GM21737 (cell line): ENCODE measurements around the gene SLITRK4.

ENCODE experiments used
- ATAC-seq: cut with Tn5 transposase; IDR thresholded peaks from one replicate; pipeline ENCODE4 v1.9.1; 2021; ENCODE audit warnings: mild to moderate bottlenecking, moderate library complexity; ENCODE audit not compliant: unreplicated experiment

SLITRK4 gene, protein sequence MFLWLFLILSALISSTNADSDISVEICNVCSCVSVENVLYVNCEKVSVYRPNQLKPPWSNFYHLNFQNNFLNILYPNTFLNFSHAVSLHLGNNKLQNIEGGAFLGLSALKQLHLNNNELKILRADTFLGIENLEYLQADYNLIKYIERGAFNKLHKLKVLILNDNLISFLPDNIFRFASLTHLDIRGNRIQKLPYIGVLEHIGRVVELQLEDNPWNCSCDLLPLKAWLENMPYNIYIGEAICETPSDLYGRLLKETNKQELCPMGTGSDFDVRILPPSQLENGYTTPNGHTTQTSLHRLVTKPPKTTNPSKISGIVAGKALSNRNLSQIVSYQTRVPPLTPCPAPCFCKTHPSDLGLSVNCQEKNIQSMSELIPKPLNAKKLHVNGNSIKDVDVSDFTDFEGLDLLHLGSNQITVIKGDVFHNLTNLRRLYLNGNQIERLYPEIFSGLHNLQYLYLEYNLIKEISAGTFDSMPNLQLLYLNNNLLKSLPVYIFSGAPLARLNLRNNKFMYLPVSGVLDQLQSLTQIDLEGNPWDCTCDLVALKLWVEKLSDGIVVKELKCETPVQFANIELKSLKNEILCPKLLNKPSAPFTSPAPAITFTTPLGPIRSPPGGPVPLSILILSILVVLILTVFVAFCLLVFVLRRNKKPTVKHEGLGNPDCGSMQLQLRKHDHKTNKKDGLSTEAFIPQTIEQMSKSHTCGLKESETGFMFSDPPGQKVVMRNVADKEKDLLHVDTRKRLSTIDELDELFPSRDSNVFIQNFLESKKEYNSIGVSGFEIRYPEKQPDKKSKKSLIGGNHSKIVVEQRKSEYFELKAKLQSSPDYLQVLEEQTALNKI

DNA sequence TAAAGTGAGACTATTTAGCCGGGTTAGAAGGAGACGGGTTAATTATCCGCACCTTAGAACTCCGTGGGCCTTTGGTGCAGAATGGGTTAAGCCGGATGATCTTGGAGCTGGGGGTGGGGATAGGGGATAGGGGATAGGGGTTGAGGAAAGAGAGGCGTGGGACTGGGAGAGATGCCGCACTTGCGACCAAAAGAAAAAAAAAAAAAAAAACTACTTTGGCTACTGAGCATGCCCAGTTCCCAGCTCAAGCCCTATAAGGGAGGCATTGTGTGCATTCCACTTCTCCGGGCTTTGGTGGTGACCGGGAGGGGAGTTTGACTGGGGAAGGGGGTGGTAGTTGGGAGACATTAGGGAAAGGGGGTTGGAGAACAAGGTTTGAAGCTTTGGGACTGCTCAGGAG lies at the start of gene SLITRK4:
Gene SLITRK4, minus strand, starts transcription at position 187 of the 400 bp plus-strand sequence. CDS start 4,993 bp downstream, outside the sequence.
- no peak for ATAC-seq

DNA sequence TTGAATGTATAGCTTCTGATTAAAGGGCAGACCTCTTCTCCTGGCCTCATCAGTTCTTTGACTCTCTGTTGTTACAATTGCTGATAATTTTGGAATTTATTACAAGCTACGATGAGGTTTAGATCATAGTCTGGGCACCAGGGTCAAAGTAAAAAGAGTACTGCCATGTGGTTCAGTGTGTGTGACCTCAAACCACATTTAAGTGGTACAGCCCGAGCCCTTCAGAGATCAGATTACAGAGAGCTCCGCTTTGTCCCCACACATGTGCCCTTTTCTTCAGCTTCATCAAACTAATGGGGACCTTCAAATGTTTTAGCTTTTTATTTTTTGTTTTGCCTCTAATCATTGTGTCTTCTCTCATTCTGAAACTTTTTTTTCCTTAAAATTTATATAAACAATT lies 47.6 kb upstream of the SLITRK4 start:
- ATAC-seq = no peak

DNA sequence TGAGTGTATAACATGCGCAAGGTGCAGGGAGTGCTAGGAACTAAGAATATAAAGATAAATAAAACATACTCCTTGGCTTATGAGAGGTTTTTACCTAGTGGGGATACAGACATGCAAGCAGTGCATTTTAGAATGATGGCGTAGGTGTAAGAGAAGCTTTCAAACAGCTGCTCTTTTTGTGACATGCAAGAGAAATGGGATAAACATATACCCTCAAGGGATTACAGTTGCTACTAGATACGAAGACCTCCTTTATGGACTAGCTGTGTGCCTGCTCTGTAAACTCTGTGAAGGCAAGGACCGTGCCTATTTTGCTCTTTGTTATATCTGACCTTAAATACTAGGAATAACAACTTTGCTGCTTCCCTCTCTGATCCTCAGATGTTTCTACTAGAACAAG lies 39.0 kb upstream of the SLITRK4 start:
- no peak for ATAC-seq

DNA sequence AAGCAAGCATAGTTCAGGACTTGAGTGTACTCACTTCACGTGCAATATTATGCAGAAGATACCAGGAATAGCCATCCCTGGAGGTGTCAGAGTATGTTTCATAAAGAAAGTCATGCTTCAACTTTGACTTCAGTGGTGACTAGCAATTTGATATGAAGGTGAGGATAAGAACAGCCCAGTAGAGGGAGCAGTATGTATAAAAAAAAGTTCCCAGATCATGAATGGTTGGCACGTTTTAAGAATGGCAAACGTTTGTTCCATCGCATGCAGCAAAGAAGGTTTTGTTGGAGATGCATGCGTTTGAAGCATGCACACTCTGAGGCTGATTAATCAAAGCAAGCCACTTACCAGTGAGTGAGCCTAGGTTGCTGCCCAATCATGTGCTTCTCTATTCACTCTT lies 33.5 kb upstream of the SLITRK4 start:
- no peak for ATAC-seq

DNA sequence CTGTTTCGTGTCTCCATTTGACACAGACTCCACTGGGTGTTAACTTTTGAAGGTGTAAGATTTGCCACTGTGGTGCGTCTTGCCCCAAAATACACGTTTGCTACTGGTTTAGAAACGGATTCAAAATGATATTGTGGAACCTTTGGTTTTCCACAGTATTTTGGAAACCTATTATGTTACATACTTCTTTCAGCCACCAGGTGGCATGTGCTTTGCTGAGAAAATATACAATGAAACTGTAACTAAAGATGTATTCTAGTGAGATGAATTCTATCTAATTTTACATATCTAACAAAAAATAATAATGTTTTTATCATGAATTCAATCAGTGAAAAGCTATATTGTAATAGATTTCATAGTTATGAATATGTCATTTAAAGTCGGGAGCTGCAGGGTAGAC lies 28.4 kb upstream of the SLITRK4 start:
- no peak for ATAC-seq

DNA sequence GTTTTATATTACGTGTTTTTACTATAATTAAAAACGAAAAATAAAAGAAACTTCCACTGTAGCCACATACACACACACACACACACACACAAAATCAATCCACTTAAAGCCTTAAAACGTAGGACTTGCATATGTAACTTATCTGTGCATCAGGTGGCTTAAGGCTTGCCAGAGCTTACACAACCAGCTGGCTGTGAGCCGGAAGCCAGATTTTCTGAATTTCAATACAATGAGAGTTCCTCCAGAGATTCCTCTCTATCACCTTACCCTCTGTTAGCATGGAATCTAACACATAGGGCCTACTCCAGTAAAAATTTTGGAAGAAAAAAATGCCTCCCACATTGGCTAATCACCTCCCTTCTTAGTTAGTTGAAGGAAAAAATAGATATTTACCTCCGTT lies 27.9 kb upstream of the SLITRK4 start:
- ATAC-seq = no peak

DNA sequence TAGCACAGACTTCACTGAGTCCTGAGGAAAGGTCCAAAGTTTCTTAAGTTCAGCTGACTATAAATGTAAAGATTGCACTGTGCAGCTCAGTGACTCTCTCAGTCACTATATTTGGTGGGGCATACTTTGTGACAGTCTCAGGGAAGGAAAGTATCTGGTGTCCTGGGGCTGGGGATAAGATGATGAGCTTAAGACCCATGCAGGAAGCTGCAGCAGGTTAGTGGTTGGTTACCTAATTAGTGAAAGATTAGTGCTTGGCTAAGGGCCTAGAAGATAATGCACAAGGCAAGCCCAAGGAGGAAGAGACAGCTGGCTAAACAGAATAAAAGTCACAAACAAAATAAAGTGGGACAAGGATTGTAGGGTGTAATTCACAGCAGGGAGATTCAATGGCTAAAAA lies 25.4 kb upstream of the SLITRK4 start:
- no peak for ATAC-seq

DNA sequence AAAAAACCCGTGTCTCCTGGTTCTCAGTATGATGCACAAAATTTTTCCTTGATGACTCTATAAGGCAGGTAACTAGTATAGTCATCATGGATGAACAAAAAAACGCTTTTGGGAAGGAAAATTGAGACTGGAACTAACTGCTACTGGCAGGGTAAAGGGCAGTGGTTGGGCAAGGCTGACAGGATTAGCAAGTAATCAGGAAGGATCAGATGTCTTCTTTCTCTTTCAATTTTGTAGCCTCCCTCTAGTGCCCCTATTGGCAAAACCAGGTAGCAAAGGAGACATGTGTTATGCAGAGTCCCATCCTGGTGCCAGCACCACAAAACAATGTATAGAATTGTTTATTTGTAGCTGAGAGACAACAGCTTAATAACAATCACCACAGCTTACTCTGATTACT lies 12.8 kb upstream of the SLITRK4 start:
- no peak for ATAC-seq

DNA sequence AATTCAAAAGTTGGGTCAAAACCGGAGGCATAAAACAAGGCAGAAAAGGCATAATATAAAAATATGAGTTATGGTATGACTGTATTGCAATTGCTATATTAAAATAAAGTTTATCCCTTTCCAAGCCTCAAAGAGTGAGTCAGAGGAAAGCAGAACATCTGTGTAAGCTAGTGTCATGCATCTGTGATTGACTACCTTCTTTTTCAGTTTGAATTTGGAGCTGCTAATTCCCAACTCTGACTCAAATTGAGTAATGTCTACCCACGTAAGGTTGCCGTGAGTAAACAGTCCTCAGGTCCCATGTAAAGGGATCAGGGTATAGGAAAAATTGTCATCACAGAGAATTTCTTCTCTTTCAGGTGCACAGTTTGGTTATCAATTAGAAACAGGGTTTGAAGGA lies 6.5 kb upstream of the SLITRK4 start:
- no peak for ATAC-seq

DNA sequence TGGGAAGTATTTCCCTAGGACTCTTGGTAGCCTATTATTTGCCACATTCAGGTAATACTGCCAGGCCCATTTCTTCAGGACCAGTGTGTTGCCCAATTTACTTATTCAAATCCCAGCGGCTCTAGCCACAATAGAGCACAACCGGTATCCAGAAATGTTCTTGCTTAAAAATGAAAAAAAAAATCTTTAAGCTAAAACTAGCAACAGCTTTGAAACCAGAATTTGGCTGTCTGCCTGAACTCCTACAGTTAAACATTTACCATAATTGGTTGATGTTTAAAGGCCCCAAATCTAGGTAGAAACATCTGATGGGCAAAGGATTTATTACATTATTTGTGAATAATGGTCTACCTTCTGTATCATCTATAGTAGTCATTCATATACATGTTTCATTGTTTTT lies 930 bp upstream of the SLITRK4 start:
- ATAC-seq = no peak

DNA sequence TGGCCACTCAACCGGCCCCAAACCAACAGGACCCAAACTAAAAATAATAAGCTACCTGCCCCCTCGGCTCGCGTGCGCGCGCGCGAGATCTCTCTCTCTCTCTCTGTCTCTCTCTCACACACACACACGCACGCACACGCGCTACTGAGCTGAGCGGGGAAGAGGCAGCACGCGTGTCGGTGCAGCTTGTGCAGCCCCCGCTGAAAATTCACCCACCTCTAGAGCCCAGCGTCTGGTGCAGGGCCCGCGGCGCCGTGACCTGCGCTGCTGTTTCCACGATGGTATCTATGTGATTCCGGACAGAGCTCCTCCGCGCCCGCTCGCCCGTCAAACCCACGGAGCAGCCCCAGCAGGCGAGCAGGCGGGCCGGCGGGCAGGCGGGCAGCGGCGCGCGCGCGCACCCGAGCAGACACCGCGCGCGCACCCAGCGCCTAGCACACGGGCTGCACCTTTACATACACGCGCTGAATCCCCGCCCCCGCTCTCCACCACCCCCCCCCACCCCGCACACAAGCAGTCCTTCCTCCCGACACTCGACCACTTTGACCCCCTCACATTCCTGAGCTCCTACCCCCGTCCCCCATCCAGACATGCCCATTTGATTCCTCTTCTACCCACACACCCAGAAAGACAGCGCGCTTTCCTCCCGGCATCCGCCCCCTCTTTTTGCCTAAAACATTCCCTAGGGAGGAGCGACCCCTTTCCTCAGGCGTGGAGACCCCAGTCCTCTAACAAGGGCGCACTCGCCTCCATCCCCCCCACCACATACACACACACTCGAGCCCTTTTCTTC lies 1.0 kb downstream of the SLITRK4 start:
- ATAC-seq = no peak

DNA sequence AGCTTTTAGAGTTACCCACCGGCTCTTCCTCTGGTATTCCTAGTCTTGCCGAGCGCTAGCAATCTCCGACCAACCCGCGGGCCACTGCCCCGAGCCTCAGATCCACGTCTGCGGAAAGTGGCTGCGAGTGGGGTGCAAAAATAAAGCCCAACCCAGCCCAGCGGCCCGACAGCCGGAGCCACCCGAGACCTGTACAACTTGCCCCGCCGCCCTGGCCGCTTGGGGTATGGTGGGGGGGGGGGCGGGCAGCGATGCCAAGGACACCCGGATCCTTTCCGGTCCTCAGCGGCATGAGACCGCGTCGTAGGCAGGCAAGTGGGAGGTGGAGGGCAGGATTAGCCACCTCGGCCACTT lies 1.6 kb downstream of the SLITRK4 start:
- no peak for ATAC-seq

DNA sequence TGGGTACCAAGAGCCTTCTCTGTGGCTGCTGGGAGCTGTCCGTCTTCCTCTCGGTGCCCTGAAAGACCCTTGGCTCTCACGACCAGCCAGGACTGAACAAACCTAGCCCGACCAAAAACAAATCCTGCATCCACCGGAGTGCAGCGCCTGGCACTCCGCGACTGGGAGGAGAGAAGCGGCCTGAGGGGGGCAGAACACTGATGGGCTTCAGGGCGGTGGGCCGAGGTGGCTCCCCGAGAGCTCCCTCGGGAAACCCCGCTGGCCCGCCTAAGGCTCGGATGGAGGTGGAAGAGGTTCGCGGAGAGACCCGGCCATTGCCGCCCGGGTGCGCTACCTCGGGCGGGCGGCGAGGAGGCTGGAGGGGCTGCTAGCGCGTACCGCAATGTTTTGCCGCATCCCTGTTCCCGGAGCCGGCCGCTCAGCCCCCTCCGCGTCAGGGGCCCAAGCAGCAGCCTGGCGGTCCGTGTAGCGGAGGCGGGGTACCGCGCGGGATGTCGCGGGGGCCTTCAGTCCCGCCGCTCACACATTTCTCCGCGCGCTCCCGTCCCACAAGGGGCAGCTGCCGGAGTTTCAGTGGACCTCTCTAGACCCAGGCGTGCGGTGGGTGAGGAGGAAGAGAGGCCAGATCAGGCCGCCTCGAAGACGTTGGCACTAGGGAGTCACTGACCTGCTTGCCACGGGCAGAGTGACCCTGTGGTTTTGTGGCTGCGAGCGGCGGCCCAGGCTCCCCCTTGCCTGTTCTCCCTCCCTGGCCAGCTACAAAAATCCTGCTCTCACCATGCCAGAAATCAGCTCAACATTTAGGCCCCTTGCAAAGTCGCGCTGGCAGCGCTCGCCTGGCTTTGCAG lies 2.2 kb downstream of the SLITRK4 start:
- ATAC-seq = no peak

DNA sequence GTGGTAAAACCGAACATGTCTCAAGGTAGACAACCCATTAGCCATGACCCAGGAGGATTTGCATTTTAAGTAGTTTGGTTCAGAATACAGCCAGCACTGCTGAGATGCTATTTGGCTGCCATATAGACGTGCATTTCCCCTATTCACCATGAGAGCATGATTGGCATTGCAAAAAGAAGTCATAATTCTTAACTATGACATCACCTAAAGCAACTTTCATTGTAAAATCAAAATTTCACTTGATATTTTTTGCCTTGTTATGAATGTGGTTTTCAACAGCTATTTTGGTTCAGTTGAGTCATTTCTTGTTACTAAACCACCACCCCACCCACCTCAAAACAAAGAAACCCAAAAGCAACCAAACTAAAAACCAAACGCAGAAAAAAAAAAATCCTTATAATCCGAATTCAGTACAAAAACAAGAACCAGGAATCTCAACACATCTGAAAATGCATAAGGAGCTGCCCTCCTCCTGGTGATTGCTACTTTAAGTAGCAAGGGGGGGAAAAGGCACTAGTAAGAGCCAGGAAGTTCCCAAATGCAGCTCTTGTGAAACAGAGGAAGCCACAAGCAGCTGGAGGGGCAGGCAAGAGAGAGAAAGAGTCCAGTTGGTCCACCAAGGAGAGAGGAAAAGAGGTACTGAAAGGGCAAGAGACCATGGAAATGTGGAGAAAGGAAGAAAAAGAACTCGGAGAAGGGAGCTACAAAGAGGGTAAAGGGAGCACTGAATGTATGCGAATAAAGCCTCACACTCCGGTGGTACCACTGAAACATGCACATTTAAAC lies 3.1 kb downstream of the SLITRK4 start:
- ATAC-seq = no peak

DNA sequence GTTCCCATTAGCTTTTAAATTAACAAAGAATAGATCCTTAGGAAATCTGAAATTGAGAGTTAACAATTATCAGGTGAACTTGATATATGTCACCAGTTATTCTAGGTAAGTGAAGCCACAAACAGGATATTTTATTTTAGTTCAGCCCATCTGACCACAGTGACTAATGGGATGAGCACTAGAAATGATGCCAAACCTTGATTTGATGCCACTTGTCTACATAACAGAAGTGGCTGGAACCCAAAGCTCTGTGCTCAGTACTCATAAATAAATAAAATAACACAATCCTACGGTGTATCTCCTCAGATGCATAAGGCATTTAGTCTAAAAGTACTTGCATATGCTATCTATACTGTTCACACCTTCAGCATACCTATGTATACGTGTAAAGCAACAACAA lies 12.2 kb downstream of the SLITRK4 start:
- ATAC-seq = no peak

DNA sequence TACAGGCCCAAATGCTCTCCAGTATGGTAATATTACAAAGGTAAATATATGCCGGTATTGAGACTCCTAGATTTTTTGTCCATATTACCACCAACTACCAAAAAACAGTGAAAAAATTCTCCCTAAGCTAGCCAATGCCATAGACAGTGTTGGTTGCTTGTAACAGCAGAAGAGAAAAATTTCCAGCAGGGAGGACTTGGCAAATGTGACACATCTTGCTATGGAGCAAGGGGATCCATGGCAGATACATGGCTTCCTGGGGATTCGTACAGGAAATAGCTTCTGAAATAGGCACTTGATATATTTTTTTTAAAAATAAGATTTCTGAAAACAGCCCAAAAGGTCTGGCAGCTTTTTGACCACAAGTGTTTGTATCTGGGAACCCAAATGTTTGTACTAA lies 14.6 kb downstream of the SLITRK4 start:
- ATAC-seq = no peak

DNA sequence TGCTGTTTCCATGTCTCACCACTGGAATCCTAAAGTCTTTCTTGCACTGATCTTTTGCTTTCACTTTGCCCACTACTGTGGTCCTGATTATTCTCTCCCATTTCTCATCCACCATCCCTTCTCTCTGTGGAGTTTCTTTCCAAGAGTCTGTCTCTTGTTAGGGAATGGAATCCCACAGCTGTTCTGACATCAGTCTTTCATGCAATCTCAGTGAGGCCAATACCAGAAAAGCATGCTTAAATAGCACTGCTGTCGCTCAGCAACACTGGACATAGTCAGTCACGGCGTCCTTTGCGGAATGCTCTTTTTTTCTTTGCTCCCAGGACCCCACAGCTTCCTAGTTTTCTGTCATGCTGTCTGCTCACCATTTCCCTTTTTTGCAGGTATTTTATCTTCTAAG lies 20.1 kb downstream of the SLITRK4 start:
- no peak for ATAC-seq

DNA sequence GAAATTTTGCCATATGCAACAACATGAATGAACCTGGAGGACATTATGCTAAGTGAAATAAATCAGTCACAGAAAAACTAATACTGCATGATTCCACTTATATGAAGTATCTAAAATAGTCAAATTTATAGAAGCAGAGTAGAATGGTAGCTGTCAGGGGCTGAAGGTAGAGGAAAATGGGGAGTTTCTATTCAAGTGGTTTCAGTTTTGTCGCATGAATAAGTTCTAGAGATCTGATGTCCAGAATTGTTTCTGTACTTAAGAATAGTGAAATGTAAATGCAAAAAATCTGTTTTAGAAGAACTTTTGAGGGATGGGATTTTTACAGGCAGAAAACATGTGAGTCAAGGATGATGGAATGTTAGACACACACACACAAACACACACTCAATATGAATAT lies 34.1 kb downstream of the SLITRK4 start:
- no peak for ATAC-seq

DNA sequence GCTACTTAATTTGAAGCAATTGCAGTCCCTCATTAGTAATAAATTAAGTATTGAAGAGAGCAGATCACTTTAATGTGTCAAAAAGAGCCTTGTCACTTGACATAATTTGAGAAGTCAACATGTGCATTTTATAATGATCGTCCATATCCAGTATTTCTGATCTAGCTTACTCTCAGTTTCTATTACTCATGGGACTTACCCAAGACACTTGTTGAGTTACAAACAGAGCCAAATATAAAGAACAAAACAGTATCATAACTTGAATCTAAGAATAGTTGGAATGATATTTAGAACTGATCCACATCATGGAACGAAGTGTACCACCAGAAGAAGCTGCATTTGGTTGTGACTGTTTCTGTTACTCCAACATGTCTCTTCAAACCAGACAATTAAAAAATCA lies 54.7 kb downstream of the SLITRK4 start:
- no peak for ATAC-seq

DNA sequence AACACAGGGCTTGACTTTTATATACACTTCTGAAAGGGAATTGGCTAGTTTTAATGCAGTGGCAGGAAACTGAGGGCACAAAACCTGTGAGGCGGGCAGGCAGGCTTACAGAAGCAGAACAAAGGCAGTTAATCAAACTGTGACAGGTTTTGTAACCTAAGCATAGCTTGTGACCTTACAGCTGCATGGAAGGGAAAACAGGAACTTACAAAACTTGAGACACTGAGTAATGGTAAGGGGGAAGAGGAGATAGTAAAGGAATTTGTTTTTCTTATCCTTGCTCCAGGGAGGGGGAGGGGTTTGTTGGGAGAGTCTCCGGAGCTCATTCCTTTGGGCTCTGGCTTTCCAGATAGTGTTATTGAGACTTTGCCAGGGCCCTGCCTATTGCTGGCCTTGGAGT lies 55.6 kb downstream of the SLITRK4 start:
- no peak for ATAC-seq
